BLaER1 (cell line): Measurements from ENCODE around the gene SCRN3.
A peak's percentile ranks its signal among the peaks of the same experiment; 100 is the strongest.
"Not testable (repeated sequence)": the region's sequence is repeated elsewhere in the genome, so short reads cannot be mapped to it uniquely, and the experiment has no call there.

Source experiments
- H3K27ac ChIP-seq: shearing (Covaris generic); formaldehyde crosslinking; 2 replicates; pipeline ENCODE4 v1.8.1; 2022
- H3K27me3 ChIP-seq: shearing (Covaris generic); formaldehyde crosslinking; 2 replicates; pipeline ENCODE4 v1.8.1; 2022
- H3K36me3 ChIP-seq: shearing (Covaris generic); formaldehyde crosslinking; 2 replicates; pipeline ENCODE4 v1.8.1; 2022
- H3K4me1 ChIP-seq: shearing (Covaris generic); formaldehyde crosslinking; 2 replicates; pipeline ENCODE4 v1.8.1; 2022
- H3K4me2 ChIP-seq: shearing (Covaris generic); formaldehyde crosslinking; 2 replicates; pipeline ENCODE4 v1.8.1; 2022
- H3K4me3 ChIP-seq: shearing (Covaris generic); formaldehyde crosslinking; 2 replicates; pipeline ENCODE4 v1.8.1; 2022
- H3K9ac ChIP-seq: shearing (Covaris generic); formaldehyde crosslinking; 2 replicates; pipeline ENCODE4 v1.8.1; 2022
- H3K9me3 ChIP-seq: shearing (Covaris generic); formaldehyde crosslinking; 2 replicates; pipeline ENCODE4 v1.8.1; 2022
- H4K20me1 ChIP-seq: shearing (Covaris generic); formaldehyde crosslinking; 2 replicates; pipeline ENCODE4 v1.8.1; 2022
- Cebpa-rat ChIP-seq: shearing (Covaris generic); IDR thresholded peaks from 2 replicates; pipeline ENCODE4 v1.8.1; 2022

Gene SCRN3, protein sequence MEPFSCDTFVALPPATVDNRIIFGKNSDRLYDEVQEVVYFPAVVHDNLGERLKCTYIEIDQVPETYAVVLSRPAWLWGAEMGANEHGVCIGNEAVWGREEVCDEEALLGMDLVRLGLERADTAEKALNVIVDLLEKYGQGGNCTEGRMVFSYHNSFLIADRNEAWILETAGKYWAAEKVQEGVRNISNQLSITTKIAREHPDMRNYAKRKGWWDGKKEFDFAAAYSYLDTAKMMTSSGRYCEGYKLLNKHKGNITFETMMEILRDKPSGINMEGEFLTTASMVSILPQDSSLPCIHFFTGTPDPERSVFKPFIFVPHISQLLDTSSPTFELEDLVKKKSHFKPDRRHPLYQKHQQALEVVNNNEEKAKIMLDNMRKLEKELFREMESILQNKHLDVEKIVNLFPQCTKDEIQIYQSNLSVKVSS

DNA sequence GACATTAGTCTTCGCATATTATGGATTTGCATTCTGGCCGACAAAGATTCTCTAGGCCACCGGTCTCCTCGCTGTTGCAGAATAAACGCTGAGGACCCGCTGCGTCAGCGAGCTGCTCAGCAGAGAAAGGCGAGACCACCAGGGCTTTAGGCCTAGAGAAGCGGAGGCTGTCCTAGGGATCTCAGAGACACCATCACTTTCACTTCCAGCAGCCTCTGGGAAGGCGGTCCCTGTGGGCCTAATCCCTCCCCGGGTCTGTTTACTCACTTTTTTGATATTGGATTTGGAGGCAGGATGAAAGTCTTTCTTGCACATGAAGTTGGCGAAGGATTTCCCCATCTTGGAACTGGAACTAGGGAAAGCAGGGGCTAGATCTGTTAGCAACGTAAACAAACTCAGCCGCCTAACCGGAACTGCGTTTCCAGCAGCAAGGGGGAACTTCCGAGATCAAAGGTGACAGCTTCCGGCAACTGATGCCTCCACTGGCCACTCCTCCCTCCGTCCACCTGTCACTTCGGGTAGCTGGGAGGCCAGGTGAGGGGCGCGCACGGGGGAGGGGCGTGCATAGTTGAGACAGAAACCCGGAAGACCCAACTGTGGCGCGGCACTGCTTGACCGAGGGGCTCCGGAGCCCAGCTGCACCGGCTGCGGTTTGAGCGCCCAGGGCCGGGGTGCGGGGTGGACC is at the start of gene SCRN3:
TSS of gene SCRN3 (plus strand) at position 447 of the 685 bp plus-strand sequence. CDS start 2,554 bp downstream, outside the sequence.
- no peak for TF ChIP-seq Cebpa-rat
- Histone ChIP-seq H3K36me3 (peaks cover 28% of the 10 kb centered on the region), H3K4me3 (peak within 1 kb of the TSS; percentile 88), H3K9ac (peak within 1 kb of the TSS; percentile 83), H4K20me1 (peaks cover 44% of the 10 kb centered on the region; the same call in 1 of the 2 replicates), H3K9me3 (no peaks in the 10 kb centered on the region), H3K4me2 (peak within 1 kb of the TSS; percentile 88), H3K27me3 (no peaks in the 10 kb centered on the region), H3K27ac (peak within 1 kb of the TSS; percentile 78), H3K4me1 (peaks cover 26% of the 10 kb centered on the region)

DNA sequence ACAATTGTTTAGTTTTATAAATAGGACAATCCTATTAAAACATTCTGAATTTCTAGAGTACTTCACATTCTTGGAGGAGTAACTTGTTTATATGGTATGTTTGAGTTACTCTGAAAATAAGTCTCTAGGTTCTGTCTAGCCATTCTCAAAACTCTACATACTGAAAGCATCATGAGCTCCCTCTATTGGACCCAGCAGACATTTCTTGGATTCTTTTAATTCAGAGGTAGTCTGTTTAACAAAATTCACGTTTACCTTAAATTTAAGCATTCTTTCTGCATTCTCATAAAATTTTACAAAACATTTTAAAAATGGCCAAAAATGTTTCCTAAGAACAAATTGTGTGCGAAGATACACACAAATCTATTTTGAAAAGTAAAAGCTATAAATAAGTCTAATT is 45.5 kb upstream of the SCRN3 start:
- Histone ChIP-seq H4K20me1 (peaks cover 35% of the 10 kb centered on the region), H3K27me3 (peaks cover 9% of the 10 kb centered on the region), H3K9ac (no peak overlapping the region), H3K4me3 (no peak overlapping the region), H3K4me1 (no peaks in the 10 kb centered on the region), H3K4me2 (no peak overlapping the region), H3K9me3 (no peaks in the 10 kb centered on the region), H3K27ac (no peak overlapping the region), H3K36me3 (peaks cover 13% of the 10 kb centered on the region)
- no peak for TF ChIP-seq Cebpa-rat

DNA sequence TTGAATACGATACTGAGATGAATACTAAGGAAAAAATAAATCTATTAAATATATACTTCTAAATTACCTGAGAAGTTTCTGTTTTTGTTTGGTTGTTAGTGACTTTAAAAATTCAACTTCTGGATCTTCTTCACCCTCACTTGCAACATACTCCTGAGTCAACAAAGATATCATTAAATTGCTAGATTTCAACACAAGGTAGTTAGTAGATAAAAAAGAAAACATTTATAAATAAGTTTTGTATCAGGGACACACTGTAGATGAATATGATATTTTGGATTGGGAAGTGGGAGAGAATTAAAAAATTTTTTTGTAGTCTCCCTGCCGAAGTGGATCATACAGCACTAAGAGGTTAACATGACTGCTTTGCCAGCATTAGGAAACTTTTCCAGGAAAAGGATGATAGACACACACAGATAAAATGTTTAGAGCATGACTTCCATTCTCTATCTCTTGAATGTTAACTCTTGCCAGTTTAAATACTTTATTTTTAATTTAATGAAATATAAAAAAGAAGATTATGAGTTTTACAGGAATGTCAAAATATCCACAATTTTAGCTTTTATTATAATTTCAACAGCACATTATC is 44.8 kb upstream of the SCRN3 start:
- Histone ChIP-seq H3K36me3 (peaks cover 13% of the 10 kb centered on the region), H3K27me3 (peaks cover 2% of the 10 kb centered on the region; the same call in 1 of the 2 replicates), H4K20me1 (peaks cover 29% of the 10 kb centered on the region), H3K4me1 (no peaks in the 10 kb centered on the region), H3K4me2 (no peak overlapping the region), H3K9me3 (no peaks in the 10 kb centered on the region), H3K9ac (no peak overlapping the region), H3K27ac (no peak overlapping the region), H3K4me3 (no peak overlapping the region)
- no peak for TF ChIP-seq Cebpa-rat

DNA sequence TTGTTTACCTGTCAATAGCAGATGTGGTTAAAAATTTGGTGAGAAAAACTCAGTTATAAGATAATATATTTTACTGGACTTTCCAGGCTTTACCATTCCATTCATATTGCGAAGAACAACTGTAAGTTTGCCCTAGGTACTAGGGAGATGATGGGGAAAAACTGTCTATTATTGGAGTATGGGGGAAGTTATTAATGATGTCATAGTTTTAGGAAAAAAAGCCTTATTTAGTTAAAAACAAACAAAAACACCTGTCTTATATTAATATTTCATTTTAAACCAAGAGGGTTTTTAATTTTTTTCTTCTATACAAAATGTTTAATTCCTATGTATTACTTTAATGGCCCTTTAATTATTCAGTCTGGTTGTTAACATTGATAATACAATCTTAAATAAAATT is 42.5 kb upstream of the SCRN3 start:
- Histone ChIP-seq H3K27ac (no peak overlapping the region), H3K36me3 (peaks cover 12% of the 10 kb centered on the region), H3K27me3 (no peaks in the 10 kb centered on the region), H4K20me1 (peaks cover 11% of the 10 kb centered on the region; the same call in 1 of the 2 replicates), H3K4me3 (no peak overlapping the region), H3K4me1 (no peaks in the 10 kb centered on the region), H3K9me3 (no peaks in the 10 kb centered on the region), H3K4me2 (no peak overlapping the region), H3K9ac (no peak overlapping the region)
- TF ChIP-seq Cebpa-rat: no peak

DNA sequence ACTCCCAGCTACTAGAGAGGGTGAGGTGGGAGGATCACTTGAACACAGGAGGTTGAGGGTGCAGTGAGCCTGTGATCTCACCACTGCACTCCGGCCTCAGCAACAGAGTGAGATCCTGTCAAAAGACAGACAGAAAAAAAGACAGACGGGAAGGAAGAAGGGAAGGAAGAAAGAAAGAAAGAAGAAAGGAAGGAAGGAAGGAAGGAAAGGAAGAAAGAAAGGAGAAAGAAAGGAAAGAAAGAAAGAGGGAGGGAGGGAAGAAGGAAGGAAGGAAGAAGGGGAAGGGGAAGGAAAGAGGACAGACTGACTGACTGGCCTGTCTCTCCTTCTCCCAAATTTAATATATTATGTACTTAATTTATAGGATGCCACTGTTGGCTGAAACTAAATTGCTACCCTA is 39.2 kb upstream of the SCRN3 start:
- Histone ChIP-seq H3K4me3 (no peak overlapping the region), H3K27ac (no peak overlapping the region), H3K36me3 (peaks cover 20% of the 10 kb centered on the region), H3K9ac (no peak overlapping the region), H3K4me1 (no peaks in the 10 kb centered on the region), H4K20me1 (peaks cover 4% of the 10 kb centered on the region; the same call in 1 of the 2 replicates), H3K27me3 (no peaks in the 10 kb centered on the region), H3K4me2 (no peak overlapping the region), H3K9me3 (peaks cover 5% of the 10 kb centered on the region)
- no peak for TF ChIP-seq Cebpa-rat

DNA sequence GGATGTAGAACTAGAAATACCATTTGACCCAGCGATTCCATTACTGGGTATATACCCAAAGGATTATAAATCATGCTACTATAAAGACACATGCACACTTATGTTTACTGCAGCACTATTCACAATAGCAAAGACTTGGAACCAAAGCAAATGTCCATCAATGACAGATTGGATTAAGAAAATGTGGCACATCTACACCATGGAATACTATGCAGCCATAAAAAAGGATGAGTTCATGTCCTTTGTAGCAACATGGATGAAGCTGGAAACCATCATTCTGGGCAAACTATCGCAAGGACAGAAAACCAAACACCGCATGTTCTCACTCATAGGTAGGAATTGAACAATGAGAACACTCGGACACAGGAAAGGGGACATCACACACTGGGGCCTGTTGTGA is 35.9 kb upstream of the SCRN3 start:
- not testable (repeated sequence) for H3K4me3 ChIP-seq, H3K9ac ChIP-seq, H3K4me2 ChIP-seq, H3K4me1 ChIP-seq, H3K27ac ChIP-seq, H3K27me3 ChIP-seq, H4K20me1 ChIP-seq
- Histone ChIP-seq H3K36me3 (peaks cover 48% of the 10 kb centered on the region), H3K9me3 (peaks cover 26% of the 10 kb centered on the region)

DNA sequence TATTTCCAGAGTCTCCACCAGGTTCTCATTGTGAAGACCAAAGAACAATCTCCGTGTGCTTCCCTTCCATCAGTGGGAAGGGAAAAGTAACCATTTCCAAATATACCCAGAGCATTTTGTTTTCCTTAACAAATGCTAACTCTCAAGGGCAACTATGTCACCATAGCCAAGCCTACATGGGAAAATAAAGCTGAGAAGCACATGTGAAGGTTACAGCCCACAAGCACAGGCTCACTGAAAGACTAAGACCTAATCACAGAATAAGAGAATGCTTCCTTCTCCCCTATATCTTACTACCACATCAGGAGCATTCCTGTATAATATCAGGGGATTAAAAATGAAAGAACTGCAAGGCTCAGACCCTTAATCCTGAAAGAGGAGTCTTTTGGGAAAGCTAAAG is 32.6 kb upstream of the SCRN3 start:
- no peak overlapping the region for H3K27ac ChIP-seq
- H3K27me3 ChIP-seq: no peaks in the 10 kb centered on the region
- H3K9me3 ChIP-seq: peaks cover 50% of the 10 kb centered on the region
- H4K20me1 ChIP-seq: no peaks in the 10 kb centered on the region
- peaks cover 77% of the 10 kb centered on the region for H3K36me3 ChIP-seq
- no peaks in the 10 kb centered on the region for H3K4me1 ChIP-seq
- no peak for TF ChIP-seq Cebpa-rat
- H3K4me3 ChIP-seq: no peak overlapping the region
- no peak overlapping the region for H3K4me2 ChIP-seq
- H3K9ac ChIP-seq: no peak overlapping the region

DNA sequence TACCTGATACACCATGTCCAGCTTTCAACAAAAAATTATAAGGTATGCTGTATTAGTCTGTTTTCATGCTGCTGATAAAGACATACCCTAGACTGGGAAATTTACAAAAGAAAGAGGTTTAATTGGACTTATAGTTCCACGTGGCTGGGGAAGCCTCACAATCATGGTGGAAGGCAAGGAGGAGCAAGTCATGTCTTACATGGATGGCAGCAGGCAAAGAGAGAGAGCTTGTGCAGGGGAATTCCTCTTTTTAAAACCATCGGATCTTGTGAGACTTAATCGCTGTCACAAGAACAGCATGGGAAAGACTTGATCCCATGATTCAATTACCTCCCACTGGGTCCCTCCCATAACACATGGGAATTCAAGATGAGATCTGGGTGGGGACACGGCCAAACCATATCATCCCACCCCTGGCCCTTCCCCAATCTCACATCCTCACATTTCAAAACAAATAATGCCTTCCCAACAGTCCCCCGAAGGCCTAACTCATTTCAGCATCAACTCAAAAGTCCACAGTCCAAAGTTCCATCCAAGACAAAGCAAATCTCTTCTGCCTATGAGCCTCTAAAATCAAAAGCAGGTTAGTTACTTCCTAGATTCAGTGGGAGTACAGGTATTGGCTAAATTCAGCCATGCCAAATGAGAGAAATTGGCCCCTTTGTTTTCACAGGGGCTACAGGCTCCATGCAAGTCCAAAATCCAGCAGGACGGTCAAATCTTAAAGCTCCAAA is 31.9 kb upstream of the SCRN3 start:
- not testable (repeated sequence) for H3K27me3 ChIP-seq, H3K27ac ChIP-seq, H3K9ac ChIP-seq, H4K20me1 ChIP-seq, H3K4me1 ChIP-seq, H3K4me2 ChIP-seq
- Histone ChIP-seq H3K9me3 (peaks cover 50% of the 10 kb centered on the region), H3K4me3 (0 out of 2 replicates have a peak overlapping the region, but pooled peaks have one; percentile 25), H3K36me3 (peaks cover 77% of the 10 kb centered on the region)

DNA sequence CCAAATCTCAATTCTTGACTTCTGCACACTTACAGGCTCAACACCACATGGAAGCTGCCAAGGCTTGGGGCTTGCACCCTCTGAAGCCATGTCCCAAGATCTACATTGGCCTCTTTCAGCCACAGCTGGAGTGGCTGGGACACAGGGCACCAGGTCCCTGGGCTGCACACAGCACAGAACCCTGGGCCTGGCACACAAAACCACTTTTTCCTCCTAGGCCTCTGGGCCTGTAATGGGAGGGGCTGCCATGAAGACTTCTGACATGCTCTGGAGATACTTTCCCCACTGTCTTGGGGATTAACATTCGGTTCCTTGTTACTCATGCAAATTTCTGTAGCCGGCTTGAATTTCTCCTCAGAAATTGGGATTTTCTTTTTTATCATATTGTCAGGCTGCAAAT is 30.9 kb upstream of the SCRN3 start:
- Histone ChIP-seq H3K4me3 (0 out of 2 replicates have a peak overlapping the region, but pooled peaks have one; percentile 25), H3K4me1 (no peaks in the 10 kb centered on the region), H3K36me3 (peaks cover 82% of the 10 kb centered on the region), H3K9me3 (peaks cover 50% of the 10 kb centered on the region), H4K20me1 (0 out of 2 replicates have a peak, but pooled peaks cover 12% of the 10 kb centered on the region), H3K27me3 (no peaks in the 10 kb centered on the region), H3K4me2 (no peak overlapping the region), H3K27ac (no peak overlapping the region), H3K9ac (no peak overlapping the region)
- TF ChIP-seq Cebpa-rat: no peak
